ENCODE measurements around the gene SLC17A5.

SLC17A5 gene

GRCh38 chr6:73644030-73644429 lies 9.8 kb downstream of the SLC17A5 start:
- no peak overlapping the region for H2AFZ ChIP-seq (ENCODE audit: low read depth, low read length)
- H4K20me1 ChIP-seq (ENCODE audit: insufficient read depth, low read length), result no peaks in the 10 kb centered on the region
- H3K4me1 ChIP-seq (ENCODE audit: insufficient read depth, low read length), result no peaks in the 10 kb centered on the region
- no peak overlapping the region for H3K4me3 ChIP-seq (ENCODE audit: low read depth in 1 of 2, low read length in 2 of 2)
- H3K79me2 ChIP-seq (ENCODE audit: insufficient read depth, low read length), result no peaks in the 10 kb centered on the region
- ATAC-seq (ENCODE audit: insufficient read depth, low read depth) (no peak), DNase-seq (no peak)
- no peak overlapping the region for H3K27ac ChIP-seq (ENCODE audit: low read length)
- no peaks in the 10 kb centered on the region for H3K9me3 ChIP-seq (ENCODE audit: insufficient read depth, low read length, severe bottlenecking)
- H3K4me2 ChIP-seq (ENCODE audit: insufficient read depth, low read length), result no peak overlapping the region
- H3K27me3 ChIP-seq (ENCODE audit: insufficient read depth, low read length, poor library complexity), result no peaks in the 10 kb centered on the region
- H3K36me3 ChIP-seq (ENCODE audit: insufficient read depth, low read length), result peaks cover 8% of the 10 kb centered on the region
- H3K9ac ChIP-seq (ENCODE audit: low read depth, low read length), result no peak overlapping the region
- no peak for TF ChIP-seq EZH2 (IDR thresholded peaks at IDR 0.05; ENCODE audit: borderline replicate concordance, low read depth, low read length, severe bottlenecking)
- TF ChIP-seq CTCF (IDR thresholded peaks at IDR 0.05; ENCODE audit: borderline replicate concordance, extremely low read depth, low read length, poor library complexity, severe bottlenecking), result no peak

- ATAC-seq (ENCODE audit: insufficient read depth, low read depth) (no peak), DNase-seq (no peak)
- no peaks in the 10 kb centered on the region for H3K4me1 ChIP-seq (ENCODE audit: insufficient read depth, low read length)
- TF ChIP-seq EZH2 (IDR thresholded peaks at IDR 0.05; ENCODE audit: borderline replicate concordance, low read depth, low read length, severe bottlenecking), result no peak
- TF ChIP-seq CTCF (IDR thresholded peaks at IDR 0.05; ENCODE audit: borderline replicate concordance, extremely low read depth, low read length, poor library complexity, severe bottlenecking), result no peak
- H3K36me3 ChIP-seq (ENCODE audit: insufficient read depth, low read length), result peaks cover 14% of the 10 kb centered on the region
- no peak overlapping the region for H3K9ac ChIP-seq (ENCODE audit: low read depth, low read length)
- no peaks in the 10 kb centered on the region for H3K79me2 ChIP-seq (ENCODE audit: insufficient read depth, low read length)
- H3K4me3 ChIP-seq (ENCODE audit: low read depth in 1 of 2, low read length in 2 of 2), result no peak overlapping the region
- no peaks in the 10 kb centered on the region for H3K9me3 ChIP-seq (ENCODE audit: insufficient read depth, low read length, severe bottlenecking)
- no peak overlapping the region for H3K27ac ChIP-seq (ENCODE audit: low read length)
- no peaks in the 10 kb centered on the region for H3K27me3 ChIP-seq (ENCODE audit: insufficient read depth, low read length, poor library complexity)
- H4K20me1 ChIP-seq (ENCODE audit: insufficient read depth, low read length), result no peaks in the 10 kb centered on the region
- no peak overlapping the region for H3K4me2 ChIP-seq (ENCODE audit: insufficient read depth, low read length)
- H2AFZ ChIP-seq (ENCODE audit: low read depth, low read length), result no peak overlapping the region
Measured at GRCh38 chr6:73642530-73642929, 11.3 kb downstream of the SLC17A5 start.

- no peak overlapping the region for H3K27ac ChIP-seq (ENCODE audit: low read length)
- H3K4me1 ChIP-seq (ENCODE audit: insufficient read depth, low read length), result no peaks in the 10 kb centered on the region
- H3K4me2 ChIP-seq (ENCODE audit: insufficient read depth, low read length), result no peak overlapping the region
- no peak overlapping the region for H2AFZ ChIP-seq (ENCODE audit: low read depth, low read length)
- TF ChIP-seq EZH2 (IDR thresholded peaks at IDR 0.05; ENCODE audit: borderline replicate concordance, low read depth, low read length, severe bottlenecking) (no peak), CTCF (IDR thresholded peaks at IDR 0.05; ENCODE audit: borderline replicate concordance, extremely low read depth, low read length, poor library complexity, severe bottlenecking) (no peak)
- H3K27me3 ChIP-seq (ENCODE audit: insufficient read depth, low read length, poor library complexity), result no peaks in the 10 kb centered on the region
- no peaks in the 10 kb centered on the region for H4K20me1 ChIP-seq (ENCODE audit: insufficient read depth, low read length)
- no peaks in the 10 kb centered on the region for H3K79me2 ChIP-seq (ENCODE audit: insufficient read depth, low read length)
- no peak for DNase-seq
- no peak overlapping the region for H3K4me3 ChIP-seq (ENCODE audit: low read depth in 1 of 2, low read length in 2 of 2)
- no peak for ATAC-seq (ENCODE audit: insufficient read depth, low read depth)
- H3K9me3 ChIP-seq (ENCODE audit: insufficient read depth, low read length, severe bottlenecking), result no peaks in the 10 kb centered on the region
- no peak overlapping the region for H3K9ac ChIP-seq (ENCODE audit: low read depth, low read length)
- H3K36me3 ChIP-seq (ENCODE audit: insufficient read depth, low read length), result peaks cover 21% of the 10 kb centered on the region
Measured at GRCh38 chr6:73640179-73640750, 13.5 kb downstream of the SLC17A5 start.

- Histone ChIP-seq H3K27ac (ENCODE audit: low read length) (no peak overlapping the region), H4K20me1 (ENCODE audit: insufficient read depth, low read length) (no peaks in the 10 kb centered on the region), H3K36me3 (ENCODE audit: insufficient read depth, low read length) (peaks cover 24% of the 10 kb centered on the region), H3K9ac (ENCODE audit: low read depth, low read length) (no peak overlapping the region), H2AFZ (ENCODE audit: low read depth, low read length) (no peak overlapping the region), H3K79me2 (ENCODE audit: insufficient read depth, low read length) (no peaks in the 10 kb centered on the region), H3K27me3 (ENCODE audit: insufficient read depth, low read length, poor library complexity) (no peaks in the 10 kb centered on the region), H3K4me3 (ENCODE audit: low read depth in 1 of 2, low read length in 2 of 2) (no peak overlapping the region), H3K9me3 (ENCODE audit: insufficient read depth, low read length, severe bottlenecking) (no peaks in the 10 kb centered on the region), H3K4me1 (ENCODE audit: insufficient read depth, low read length) (no peaks in the 10 kb centered on the region), H3K4me2 (ENCODE audit: insufficient read depth, low read length) (no peak overlapping the region)
- TF ChIP-seq CTCF (IDR thresholded peaks at IDR 0.05; ENCODE audit: borderline replicate concordance, extremely low read depth, low read length, poor library complexity, severe bottlenecking) (no peak), EZH2 (IDR thresholded peaks at IDR 0.05; ENCODE audit: borderline replicate concordance, low read depth, low read length, severe bottlenecking) (no peak)
- DNase-seq, result no peak
- no peak for ATAC-seq (ENCODE audit: insufficient read depth, low read depth)
Measured at GRCh38 chr6:73639040-73639439, 14.8 kb downstream of the SLC17A5 start.
